AG04450 (cell line): ENCODE data around the gene IRAK2. TPM values are rescaled to one million over a fixed set of nuclear protein-coding genes. Genes with fewer than 3 reads are reported as not detected.
A peak's percentile ranks its signal among the peaks of the same experiment; 100 is the strongest.

Experiments used
- CTCF ChIA-PET: fragments of 300-600, 350-600 bp; formaldehyde crosslinking; extraction: SDS; loops from one replicate; lab custom pipeline; 2022; ENCODE audit warnings: antibody characterized with exemption, inconsistent platforms; lab: Charles Lee
- POLR2A ChIA-PET: fragments of 350-600 bp; formaldehyde crosslinking; extraction: SDS; loops from one replicate; lab custom pipeline; 2021; ENCODE audit warnings: antibody characterized with exemption, inconsistent platforms; lab: Yijun Ruan, JAX
- DNase-seq: peaks from one replicate; pipeline ENCODE4 v3.0.0-alpha.2; 2011; ENCODE audit warnings: low read depth, low spot score
- H3K27ac ChIP-seq: one replicate; pipeline ENCODE4 v1.5.1; 2012; ENCODE audit warnings: low read depth, low read length, control low read depth
- H3K27me3 ChIP-seq: one replicate; pipeline ENCODE4 v1.6.0; 2012; ENCODE audit warnings: low read length; ENCODE audit not compliant: control insufficient read depth, insufficient read depth
- H3K4me3 ChIP-seq: 2 replicates; pipeline ENCODE4 v1.5.1; 2011; ENCODE audit warnings: mild to moderate bottlenecking, low read depth, low read length, control low read depth
- H3K9me3 ChIP-seq: 2 replicates; pipeline ENCODE4 v1.5.1; 2012; ENCODE audit warnings: low read length; ENCODE audit not compliant: control insufficient read depth, insufficient read depth
- CTCF ChIP-seq: IDR thresholded peaks from 2 replicates; pipeline ENCODE4 v1.5.1; 2011; ENCODE audit warnings: low read depth, low read length, control low read depth, inconsistent platforms
- polyA plus RNA-seq: library from polyadenylated mRNA; depleted of rRNA; stranded (reverse); fragments of >200 nt; gene quantifications from 2 replicates; pipeline ENCODE4 v1.2.3, GENCODE V29; 2011

The IRAK2 gene
- polyA plus RNA-seq, 1 experiment, result 7.6 TPM

- Histone ChIP-seq H3K27ac (no peak overlapping the region), H3K27me3 (no peaks in the 10 kb centered on the region), H3K4me3 (no peak overlapping the region), H3K9me3 (peaks cover 17% of the 10 kb centered on the region)
- CTCF ChIA-PET, result no interaction called here
- TF ChIP-seq CTCF, result no peak
- no peak for DNase-seq
- POLR2A ChIA-PET, result no interaction called here
Measured at GRCh38 chr3:10245081-10245712, 80.5 kb downstream of the IRAK2 start.

- Histone ChIP-seq H3K4me3 (peak overlapping the region; percentile 87), H3K27ac (peak overlapping the region; percentile 21), H3K9me3 (peaks cover 17% of the 10 kb centered on the region), H3K27me3 (no peaks in the 10 kb centered on the region)
- POLR2A ChIA-PET, result interaction anchor here (0.5 to 1.0 kb wide), 5 partner anchors 16 to 233 kb away, joined by 3 to 5 read pairs (median 4); partner anchors contain the start of gene VHL
- CTCF ChIA-PET, result interaction anchor here (0.7 to 1.6 kb wide), 5 partner anchors 9 to 402 kb away, joined by 3 to 8 read pairs (median 4); no protein-coding TSS in a partner anchor
- no peak for DNase-seq
- TF ChIP-seq CTCF, result no peak
Measured at GRCh38 chr3:10247679-10248183, 83.0 kb downstream of the IRAK2 start.

- ChIA-PET POLR2A (interaction anchor here (0.5 to 1.0 kb wide), 4 partner anchors 15 to 233 kb away, joined by 3 to 5 read pairs (median 4); partner anchors contain the start of gene VHL), CTCF (interaction anchor here (0.8 to 1.6 kb wide), 4 partner anchors 10 to 315 kb away, joined by 3 to 6 read pairs (median 4); no protein-coding TSS in a partner anchor)
- peak within 1 kb of the TSS; percentile 87 for H3K4me3 ChIP-seq
Measured at GRCh38 chr3:10248184-10248983, 83.7 kb downstream of the IRAK2 start, which contains the start of gene TATDN2. Gene TATDN2, plus strand, starts transcription at chr3:10248459. Its CDS starts 742 bp downstream, at chr3:10249201.

GRCh38 chr3:10248984-10249748 lies 84.4 kb downstream of the IRAK2 start:
- ChIA-PET POLR2A (interaction anchor here (0.5 to 0.6 kb wide), 2 partner anchors 13 to 15 kb away, joined by 3 read pairs; no protein-coding TSS in a partner anchor), CTCF (interaction anchor here (0.8 to 1.6 kb wide), 4 partner anchors 15 to 316 kb away, joined by 3 to 6 read pairs (median 4); no protein-coding TSS in a partner anchor)

More at GRCh38 chr3:10248184-10248983, 83.7 kb downstream of the IRAK2 start, which contains the start of gene TATDN2:
- Histone ChIP-seq H3K9me3 (peaks cover 17% of the 10 kb centered on the region), H3K27ac (peak within 1 kb of the TSS; percentile 65), H3K27me3 (no peaks in the 10 kb centered on the region)
- TF ChIP-seq CTCF, result no peak
- peak; percentile 82 for DNase-seq

More at GRCh38 chr3:10248984-10249748, 84.4 kb downstream of the IRAK2 start:
- H3K27ac ChIP-seq, result peak overlapping the region; percentile 65
- no peak for TF ChIP-seq CTCF
- no peak for DNase-seq
- peaks cover 17% of the 10 kb centered on the region for H3K9me3 ChIP-seq
- no peaks in the 10 kb centered on the region for H3K27me3 ChIP-seq
- peak overlapping the region; percentile 87 for H3K4me3 ChIP-seq
